Measurements from ENCODE around the gene GLI3.

Gene GLI3

DNA sequence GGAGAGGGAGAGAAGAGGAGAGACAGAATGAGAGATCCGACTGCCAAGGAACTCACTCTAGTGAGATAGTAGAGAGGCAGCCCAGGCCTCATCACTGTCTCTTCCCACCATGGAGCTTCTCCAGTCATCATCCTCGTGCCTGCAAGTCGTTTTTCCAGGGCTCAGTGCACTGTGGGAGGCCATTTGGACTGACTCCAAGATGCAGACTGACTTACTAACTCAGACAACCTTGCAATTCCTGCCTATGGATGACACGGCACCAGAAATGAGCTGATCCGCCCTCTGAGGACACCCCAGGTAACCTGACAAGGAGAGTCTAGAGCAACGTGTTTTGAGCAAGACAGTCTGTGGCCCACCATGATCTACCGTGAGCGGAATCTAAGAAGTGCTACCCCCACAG lies 154.9 kb downstream of the GLI3 start:
- no peak for DNase-seq (ENCODE audit: low read depth in 2 of 2, low spot score in 1 of 2)

DNA sequence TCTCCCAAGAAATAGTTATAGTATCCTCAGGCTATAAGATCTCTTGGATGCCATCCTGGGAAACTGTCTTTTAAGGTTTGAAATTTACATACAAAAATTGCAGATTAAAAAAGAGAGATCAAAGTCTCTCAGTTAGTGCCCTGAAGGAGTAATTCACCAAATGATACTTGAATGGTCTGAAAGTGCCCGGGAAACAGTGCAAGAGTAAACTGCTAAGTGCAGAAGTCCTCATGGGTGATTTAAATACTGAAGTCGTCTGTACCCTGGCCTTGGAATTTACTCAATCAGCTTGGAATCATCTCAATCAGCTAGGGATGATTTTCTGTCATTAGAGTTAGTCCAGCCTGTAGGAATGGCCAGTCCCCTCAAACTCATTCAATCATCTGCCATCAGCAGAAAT lies 155.3 kb downstream of the GLI3 start:
- no peak for DNase-seq (ENCODE audit: low read depth in 2 of 2, low spot score in 1 of 2)

DNA sequence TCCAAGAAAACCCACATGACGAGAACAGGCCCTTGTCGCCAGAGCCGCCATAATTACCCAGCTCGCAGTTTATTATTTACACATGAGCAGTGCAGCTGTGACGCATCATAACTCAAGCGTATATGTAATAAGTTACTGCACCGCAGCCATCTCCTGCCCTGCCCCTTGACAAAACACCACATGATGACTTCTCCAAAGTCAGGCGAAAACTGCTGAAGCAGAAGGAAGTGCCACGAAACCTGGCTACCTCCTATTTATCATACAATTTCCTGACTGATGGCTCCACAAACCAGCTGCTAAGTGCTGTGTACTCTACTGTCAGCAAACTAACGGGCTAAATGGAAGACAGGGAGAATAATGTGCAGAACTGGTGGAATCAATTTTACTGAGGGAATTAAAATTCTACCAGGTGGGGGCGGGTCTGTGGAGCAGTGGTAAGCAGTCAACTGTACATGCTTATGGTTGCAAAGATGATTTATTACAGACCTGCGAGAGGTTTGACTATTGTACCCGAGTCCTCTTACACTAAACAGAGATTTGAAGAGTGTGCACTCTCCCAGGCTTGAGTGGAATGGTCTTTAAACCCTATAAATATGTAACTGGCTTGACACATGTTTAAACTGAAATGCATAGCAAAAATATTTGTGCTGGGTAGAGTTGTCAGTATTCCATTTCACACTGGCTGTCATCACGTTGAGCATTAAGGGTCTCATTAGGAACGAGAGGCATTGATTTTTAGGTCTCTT lies 156.0 kb downstream of the GLI3 start:
- no peak for DNase-seq (ENCODE audit: low read depth in 2 of 2, low spot score in 1 of 2)

DNA sequence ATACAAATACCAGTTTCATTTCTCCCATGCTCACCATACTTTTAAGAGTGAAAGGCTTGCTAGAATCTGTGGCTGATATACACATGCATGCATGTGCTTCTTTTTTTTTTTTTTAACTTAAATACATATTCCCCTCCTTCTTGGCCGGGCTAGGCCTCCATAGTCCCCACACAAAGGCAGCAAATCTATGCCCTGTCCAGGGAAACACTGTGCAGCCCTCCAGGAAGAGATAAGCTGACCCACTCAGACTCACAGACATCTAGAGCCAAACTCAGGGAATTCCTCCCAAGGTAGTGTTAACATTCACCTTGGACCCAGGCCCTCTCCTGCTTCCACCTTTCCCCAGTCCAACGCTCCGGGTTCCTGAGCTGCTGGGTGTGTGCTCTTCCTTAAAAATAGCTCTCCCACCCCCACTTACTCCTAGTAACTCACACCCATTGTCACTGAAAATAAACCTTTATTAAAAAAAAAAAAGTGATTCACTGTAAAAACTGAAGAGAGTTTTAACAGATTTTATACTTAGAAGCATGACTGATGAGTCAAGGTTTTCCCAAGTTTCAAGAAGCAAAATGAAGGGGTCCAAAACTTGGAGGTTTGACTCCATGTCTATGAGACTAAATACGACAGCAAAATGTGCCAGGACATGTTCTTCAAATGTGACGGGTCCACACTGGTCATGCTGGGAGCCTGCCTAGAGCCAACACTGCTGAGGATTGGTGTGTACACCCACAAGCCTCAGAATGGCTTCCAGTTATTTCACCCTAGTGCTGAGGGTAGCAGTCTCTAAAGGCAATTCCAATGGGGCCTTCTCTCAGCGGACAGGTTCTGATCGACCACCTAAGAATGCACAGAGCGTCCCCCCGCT lies 159.5 kb downstream of the GLI3 start:
- DNase-seq (ENCODE audit: low read depth in 2 of 2, low spot score in 1 of 2), result no peak

DNA sequence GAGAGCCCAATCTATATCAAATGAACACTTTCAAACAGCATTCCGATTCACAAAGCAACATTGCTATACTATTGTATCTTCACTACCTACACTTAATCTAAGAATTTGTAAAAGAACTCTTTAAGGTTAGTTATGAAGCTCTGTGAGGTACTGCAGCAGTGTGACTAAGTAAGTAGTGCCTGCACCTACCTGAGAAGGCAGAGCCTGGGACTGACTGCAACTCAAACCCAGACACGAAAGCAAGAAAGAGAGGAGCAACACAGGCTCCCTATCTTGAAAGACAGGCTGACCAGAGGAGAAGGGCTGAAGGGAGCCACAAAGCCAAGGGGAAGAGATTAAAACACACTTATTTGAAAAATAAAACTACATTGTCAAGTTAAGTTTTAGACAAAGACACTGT lies 160.1 kb downstream of the GLI3 start:
- no peak for DNase-seq (ENCODE audit: low read depth in 2 of 2, low spot score in 1 of 2)

- no peak for DNase-seq (ENCODE audit: low read depth in 2 of 2, low spot score in 1 of 2)
Observed at GRCh38 chr7:42075418-42075817, 161.6 kb downstream of the GLI3 start.

DNA sequence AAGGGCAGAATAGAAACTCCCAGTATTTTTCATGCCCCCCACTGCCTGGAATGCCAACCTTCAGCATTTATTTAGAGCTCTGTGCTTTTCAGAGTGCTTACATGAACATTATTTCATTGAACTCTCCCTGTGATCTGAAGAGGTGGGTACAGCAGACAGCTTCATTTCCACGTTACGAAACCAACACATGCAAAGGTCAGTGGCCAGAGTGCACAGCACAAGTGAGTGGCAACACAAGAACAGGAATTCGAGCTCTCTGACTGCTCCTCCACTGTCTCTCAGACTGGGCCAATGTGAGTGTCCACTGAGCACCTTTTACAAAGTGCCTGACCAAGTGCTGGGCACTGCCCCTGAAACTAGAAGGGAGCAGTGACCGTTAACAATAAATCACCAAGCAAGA lies 162.9 kb downstream of the GLI3 start:
- no peak for DNase-seq (ENCODE audit: low read depth in 2 of 2, low spot score in 1 of 2)

DNA sequence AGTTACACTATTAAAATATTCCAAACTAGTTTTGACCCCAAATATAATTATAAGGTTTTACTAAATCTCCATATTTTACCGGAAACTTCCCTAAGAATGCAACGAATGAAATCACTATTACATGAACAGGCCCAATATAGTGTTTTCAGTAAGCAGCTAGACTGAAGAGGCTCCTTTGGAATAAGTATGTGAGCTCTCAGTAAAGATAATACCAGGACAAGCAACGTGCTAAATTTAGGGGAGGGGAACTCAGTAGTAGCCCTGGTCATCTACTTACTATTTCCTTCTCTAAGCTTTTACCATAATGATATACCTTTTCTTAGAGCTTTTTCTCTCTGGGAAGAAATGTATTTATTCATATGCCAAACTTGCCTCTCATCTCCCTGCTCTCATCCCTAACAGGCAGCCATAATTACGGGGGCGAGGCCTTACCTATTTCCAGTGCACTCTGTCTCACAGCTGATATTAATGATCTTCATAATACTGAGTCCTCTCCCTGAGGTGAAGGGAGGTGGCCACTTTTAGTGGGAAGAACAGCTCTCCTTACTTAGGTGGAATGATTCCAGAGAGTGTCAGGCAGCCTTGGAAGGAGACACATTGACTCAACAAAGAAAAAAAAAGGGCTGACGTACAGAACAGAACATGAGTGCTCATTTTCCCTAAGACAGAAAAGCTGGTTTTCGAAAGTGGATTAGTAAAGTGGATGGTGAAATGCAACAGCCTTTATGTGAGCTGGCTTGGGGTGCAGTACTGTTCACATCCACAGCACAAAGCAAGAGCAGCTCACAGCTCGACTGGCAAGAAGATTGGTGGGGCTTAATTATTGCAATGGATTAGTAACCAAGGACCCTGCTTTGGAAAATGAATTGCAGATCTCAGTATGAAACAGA lies 165.4 kb downstream of the GLI3 start:
- DNase-seq (ENCODE audit: low read depth in 2 of 2, low spot score in 1 of 2), result no peak

DNA sequence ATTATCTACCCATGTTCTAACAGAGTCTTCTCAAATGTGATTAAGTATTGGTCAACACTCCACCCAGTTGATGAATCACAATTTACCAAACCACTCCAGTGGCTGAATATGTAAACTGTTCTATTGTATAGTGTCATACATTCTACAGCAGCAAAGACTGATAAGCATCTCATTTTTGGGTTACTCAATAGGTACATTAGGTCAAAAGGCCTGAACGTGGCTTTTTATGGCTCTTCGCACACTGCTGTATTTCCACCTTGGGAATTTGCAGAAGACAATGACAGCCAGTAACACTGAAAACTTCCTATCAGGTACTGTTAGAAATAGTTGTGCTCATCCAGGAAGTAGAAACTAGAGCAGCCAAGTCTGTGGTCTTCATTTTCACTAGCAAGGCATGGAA lies 166.9 kb downstream of the GLI3 start:
- no peak for DNase-seq (ENCODE audit: low read depth in 2 of 2, low spot score in 1 of 2)

GRCh38 chr7:42069590-42069989 lies 167.4 kb downstream of the GLI3 start:
- no peak for DNase-seq (ENCODE audit: low read depth in 2 of 2, low spot score in 1 of 2)

DNA sequence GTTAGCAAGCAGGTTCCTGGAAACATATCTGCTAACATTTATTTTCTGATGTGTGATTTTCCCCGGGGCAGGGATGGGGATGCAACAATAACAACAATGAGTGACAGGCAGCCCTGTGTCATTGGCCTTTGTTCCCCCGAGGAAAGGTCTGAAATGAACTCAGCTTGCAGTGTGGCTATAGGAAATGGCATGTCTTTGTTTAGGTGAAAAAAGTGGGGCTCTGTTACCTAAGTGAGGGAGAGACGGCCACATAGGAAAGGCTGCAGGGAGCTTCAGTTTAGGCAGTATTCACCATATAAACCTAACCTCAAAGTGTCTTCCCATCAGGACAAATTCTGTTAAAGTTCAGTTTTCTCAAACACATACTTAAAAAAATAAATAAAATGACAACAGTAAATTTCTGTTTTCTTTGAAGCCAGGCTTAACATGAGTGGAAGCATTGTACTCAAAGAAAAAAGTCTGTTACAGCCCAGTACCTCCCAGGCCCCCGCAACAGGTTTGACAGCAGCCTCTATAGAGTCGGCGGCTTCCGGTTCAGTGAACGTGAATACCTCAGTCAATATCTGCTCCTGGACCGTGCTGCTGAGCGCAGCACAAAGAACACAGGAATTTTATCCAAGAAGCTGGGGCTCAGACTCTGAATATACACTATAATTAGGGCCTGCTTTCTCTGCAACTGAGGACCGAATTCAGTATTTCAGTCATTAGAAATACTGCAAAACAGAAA lies 168.3 kb downstream of the GLI3 start:
- DNase-seq (ENCODE audit: low read depth in 2 of 2, low spot score in 1 of 2), result no peak

DNA sequence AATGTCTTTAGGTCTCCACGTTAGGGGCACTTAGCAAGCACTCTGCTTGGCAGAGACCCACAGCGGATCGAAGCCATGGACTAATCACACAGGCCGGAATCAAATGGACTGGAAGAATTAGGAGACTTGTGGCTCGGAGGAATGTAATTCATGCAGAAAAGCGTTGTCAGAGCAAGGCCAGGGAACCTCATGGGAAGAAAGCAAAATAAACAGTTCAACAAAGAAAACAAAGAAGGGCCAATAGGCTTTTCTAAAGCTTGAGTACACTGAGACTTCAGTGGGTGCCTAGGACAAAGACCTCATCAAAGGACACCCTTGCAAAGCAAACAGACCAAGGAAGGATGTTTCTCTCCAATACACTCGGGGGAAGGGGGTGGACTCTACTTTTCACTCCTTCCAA lies 171.1 kb downstream of the GLI3 start:
- no peak for DNase-seq (ENCODE audit: low read depth in 2 of 2, low spot score in 1 of 2)

GRCh38 chr7:42065015-42065414 lies 172.0 kb downstream of the GLI3 start:
- no peak for DNase-seq (ENCODE audit: low read depth in 2 of 2, low spot score in 1 of 2)

GRCh38 chr7:42064534-42064933 lies 172.5 kb downstream of the GLI3 start:
- no peak for DNase-seq (ENCODE audit: low read depth in 2 of 2, low spot score in 1 of 2)

GRCh38 chr7:42059275-42059674 lies 177.7 kb downstream of the GLI3 start:
- no peak for DNase-seq (ENCODE audit: low read depth in 2 of 2, low spot score in 1 of 2)

DNA sequence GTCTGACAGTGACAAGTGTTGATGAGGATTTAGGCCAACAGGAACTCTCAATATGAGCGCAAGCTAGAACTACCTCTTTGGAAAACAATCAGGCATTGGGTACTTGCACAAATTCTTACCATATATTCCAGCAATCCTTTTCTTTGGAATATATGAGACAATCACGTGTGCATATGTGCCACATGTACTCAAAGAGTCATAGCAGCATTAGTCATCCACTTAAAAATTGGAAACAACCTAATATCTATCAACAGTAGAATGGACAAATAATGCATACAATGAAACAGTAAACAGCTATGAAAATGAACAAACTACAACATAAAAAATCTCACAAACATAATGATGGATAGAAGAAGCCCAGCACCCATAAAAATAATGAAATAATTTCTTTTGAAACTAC lies 179.7 kb downstream of the GLI3 start:
- no peak for DNase-seq (ENCODE audit: low read depth in 2 of 2, low spot score in 1 of 2)

GRCh38 chr7:42055171-42055570 lies 181.8 kb downstream of the GLI3 start:
- no peak for DNase-seq (ENCODE audit: low read depth in 2 of 2, low spot score in 1 of 2)

DNA sequence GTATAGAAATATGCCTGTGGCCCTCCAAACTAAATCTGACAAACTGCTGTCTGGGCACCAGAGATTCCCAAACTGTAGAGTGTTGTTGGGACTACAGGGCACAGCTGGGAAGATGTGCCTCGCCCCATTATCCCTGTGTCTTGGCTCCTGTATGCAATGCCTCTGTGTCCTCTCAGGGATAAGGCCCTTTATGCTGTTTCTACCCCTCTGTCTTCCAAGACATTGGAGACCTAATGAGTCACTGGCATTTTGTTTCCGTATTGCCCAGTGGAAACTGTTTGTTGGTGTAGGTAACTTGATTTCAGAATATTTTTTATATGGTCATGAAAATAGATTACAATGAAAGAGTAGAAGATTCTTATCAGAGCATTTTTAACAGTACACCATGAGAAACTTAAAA lies 183.2 kb downstream of the GLI3 start:
- no peak for DNase-seq (ENCODE audit: low read depth in 2 of 2, low spot score in 1 of 2)

DNA sequence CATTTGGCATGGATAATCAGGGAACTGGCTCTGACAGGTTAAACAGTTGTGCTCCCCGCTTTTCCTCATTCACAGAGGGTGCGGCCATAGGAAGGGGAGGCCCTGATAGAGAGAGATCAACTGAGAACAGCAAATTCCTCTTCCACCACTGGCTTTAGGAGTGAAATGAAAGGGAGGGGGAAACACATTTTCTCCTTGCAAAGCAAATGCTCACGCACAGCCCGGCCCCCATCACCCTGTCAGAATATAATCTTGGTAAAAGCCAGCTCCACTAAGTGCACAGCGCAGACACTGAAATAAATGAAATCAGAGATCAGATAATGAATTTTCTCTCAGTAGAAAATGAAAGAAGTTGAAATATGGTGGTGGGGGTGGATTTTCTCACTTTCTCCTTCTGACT lies 187.2 kb downstream of the GLI3 start:
- no peak for DNase-seq (ENCODE audit: low read depth in 2 of 2, low spot score in 1 of 2)

DNA sequence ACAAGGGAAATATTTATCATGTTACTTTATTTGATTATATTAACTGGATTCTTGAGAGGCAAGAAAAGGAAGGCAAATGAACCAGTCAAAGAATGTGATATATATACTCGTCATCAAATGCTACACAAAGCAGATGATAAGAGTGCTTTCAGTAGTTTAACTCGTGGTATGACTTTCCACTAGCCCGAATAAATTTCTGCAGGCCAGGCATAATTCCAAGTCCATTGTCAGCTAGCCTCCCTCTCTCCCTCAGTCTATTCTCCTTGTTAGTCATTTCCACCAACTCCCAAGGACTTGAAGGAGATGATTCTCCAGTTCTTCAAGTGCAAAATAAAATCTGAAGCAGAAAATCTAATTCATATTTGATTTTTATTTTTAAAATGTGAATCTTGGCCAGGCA lies 190.5 kb downstream of the GLI3 start:
- no peak for DNase-seq (ENCODE audit: low read depth in 2 of 2, low spot score in 1 of 2)

GRCh38 chr7:42045961-42046360 lies 191.0 kb downstream of the GLI3 start:
- DNase-seq (ENCODE audit: low read depth in 2 of 2, low spot score in 1 of 2), result no peak
